Amygdala (tissue), 56 donors: ENCODE data around the gene CACNA1D.

Source experiments
- DNase-seq, 56 donors: peaks; one replicate each; lab custom pipeline; 2025; lab: John Stamatoyannopoulos, UW

The CACNA1D gene

GRCh38 chr3:53800041-53800906 is 305.9 kb downstream of the CACNA1D start:
- DNase-seq = no peak

GRCh38 chr3:53801319-53801718 is 306.9 kb downstream of the CACNA1D start:
- DNase-seq = no peak

- DNase-seq = no peak
Observed at GRCh38 chr3:53802256-53802880, 308.0 kb downstream of the CACNA1D start.

- DNase-seq = no peak
Observed at GRCh38 chr3:53803124-53803815, 308.9 kb downstream of the CACNA1D start.

- DNase-seq = no peak
Observed at GRCh38 chr3:53803816-53804695, 309.6 kb downstream of the CACNA1D start.

- DNase-seq = peak in 6 of 56 donors; percentile 22 to 49 (median 39)
Observed at GRCh38 chr3:53804697-53805462, 310.5 kb downstream of the CACNA1D start.

- DNase-seq = no peak
Observed at GRCh38 chr3:53805463-53806159, 311.2 kb downstream of the CACNA1D start.

- peak in 3 of 56 donors; percentile 20 to 50 (median 36) for DNase-seq
Observed at GRCh38 chr3:53806182-53807116, 312.0 kb downstream of the CACNA1D start.

GRCh38 chr3:53807117-53807810 is 312.9 kb downstream of the CACNA1D start:
- DNase-seq = no peak

- DNase-seq = no peak
Observed at GRCh38 chr3:53808496-53808895, 314.1 kb downstream of the CACNA1D start.

- no peak for DNase-seq
Observed at GRCh38 chr3:53809267-53809666, 314.9 kb downstream of the CACNA1D start.

- no peak for DNase-seq
Observed at GRCh38 chr3:53809764-53810400, 315.5 kb downstream of the CACNA1D start.

GRCh38 chr3:53811143-53811927 is 316.9 kb downstream of the CACNA1D start:
- DNase-seq = no peak

GRCh38 chr3:53812434-53812833 is 318.0 kb downstream of the CACNA1D start:
- no peak for DNase-seq

GRCh38 chr3:53813229-53813628 is 318.8 kb downstream of the CACNA1D start:
- DNase-seq = no peak

- no peak for DNase-seq
Observed at GRCh38 chr3:53813876-53814275, 319.5 kb downstream of the CACNA1D start.
